ENCODE measurements around the gene GPR180.
"Not testable (repeated sequence)": the region's sequence is repeated elsewhere in the genome, so short reads cannot be mapped to it uniquely, and the experiment has no call there.

The GPR180 gene

GRCh38 chr13:94595950-94596574, 5.6 kb upstream of the GPR180 start, which contains the start of gene TGDS:
Gene TGDS (minus strand): TSS chr13:94596152. CDS start chr13:94596136, 16 bp downstream.
- in situ Hi-C loops (cut with HindIII; ENCODE audit: low sequenced_read_pairs) = no loop called here

DNA sequence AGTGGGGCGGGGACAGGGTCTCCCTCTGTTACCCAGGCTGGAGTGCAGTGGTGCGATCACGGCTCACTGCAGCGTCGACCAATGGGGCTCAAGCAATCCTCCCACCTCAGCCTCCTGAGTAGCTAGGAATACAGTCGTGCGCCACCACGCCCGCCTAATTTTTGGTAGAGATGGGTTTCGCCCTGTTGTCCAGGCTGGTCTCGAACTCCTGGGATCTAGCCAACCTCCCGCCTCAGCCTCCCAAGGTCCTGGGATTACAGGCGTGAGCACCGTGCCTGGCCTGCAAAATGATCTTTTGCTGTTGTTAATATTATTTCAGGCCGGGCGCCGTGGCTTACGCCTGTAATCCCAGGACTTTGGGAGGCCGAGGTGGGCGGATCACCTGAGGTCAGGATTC, 5.1 kb upstream of the GPR180 start:
- in situ Hi-C loops (cut with HindIII; ENCODE audit: low sequenced_read_pairs) = no loop called here

DNA sequence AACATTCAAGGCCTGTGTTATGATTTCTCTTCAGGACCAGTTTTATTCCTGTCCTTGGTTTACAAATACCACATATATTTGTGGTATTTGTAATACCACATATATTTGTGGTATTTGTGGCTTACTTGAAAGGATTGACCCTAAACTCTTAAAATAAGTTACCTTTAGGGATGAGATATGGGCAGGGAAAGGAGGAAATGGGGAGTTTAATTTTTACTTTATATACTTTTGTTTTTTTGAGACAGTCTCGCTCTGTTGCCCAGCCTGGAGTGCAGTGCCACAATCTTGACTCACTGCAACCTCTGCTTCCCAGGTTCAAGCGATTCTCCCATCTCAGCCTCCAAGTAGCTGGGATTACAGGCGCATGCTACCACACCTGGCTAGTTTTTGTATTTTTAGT, 3.4 kb upstream of the GPR180 start:
- in situ Hi-C loops (cut with HindIII; ENCODE audit: low sequenced_read_pairs) = no loop called here

GRCh38 chr13:94599877-94600276, 1.8 kb upstream of the GPR180 start:
- in situ Hi-C loops (cut with HindIII; ENCODE audit: low sequenced_read_pairs) = no loop called here

- in situ Hi-C loops (cut with HindIII; ENCODE audit: low sequenced_read_pairs) = no loop called here
Observed at GRCh38 chr13:94602467-94602866, 810 bp downstream of the GPR180 start.

GRCh38 chr13:94607056-94607455, 5.4 kb downstream of the GPR180 start:
- in situ Hi-C loops (cut with HindIII; ENCODE audit: low sequenced_read_pairs) = no loop called here

DNA sequence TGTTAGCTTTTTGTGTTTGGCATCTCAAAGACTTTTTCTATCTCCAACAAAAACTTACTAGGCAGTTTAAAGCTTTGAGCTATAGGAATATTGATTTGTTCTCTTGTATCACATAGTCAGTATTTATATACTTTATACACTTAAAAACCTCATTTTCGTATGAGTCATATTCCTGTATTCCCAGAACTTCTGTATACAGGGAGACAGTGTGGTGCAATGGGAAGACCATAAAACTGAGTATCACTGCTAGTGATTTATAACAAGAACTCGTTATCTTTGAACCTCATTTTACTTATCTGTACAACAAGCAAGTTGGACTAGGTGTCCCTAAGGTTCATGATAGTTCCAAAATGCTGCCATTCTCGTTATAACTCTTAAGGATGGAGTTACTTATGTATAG, 6.3 kb downstream of the GPR180 start:
- in situ Hi-C loops (cut with HindIII; ENCODE audit: low sequenced_read_pairs) = no loop called here

DNA sequence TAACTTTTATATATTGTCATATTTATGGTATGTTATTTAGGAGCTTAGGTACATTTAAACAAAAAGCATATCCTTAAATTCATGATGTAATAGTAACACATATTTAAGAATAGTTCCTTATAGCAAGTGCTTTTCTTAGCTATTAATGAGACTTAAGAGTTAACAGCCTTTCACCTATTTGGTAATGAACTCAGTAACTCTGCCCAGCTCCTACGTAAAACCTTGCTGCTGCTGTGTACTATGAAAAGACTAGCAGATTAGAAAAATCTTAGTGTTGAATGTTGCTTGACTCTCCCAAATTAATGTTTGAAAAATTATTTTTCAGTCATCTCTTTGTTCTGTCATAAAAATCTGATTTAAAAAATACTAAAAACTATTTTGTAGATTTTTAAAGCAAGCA, 6.9 kb downstream of the GPR180 start:
- in situ Hi-C loops (cut with HindIII; ENCODE audit: low sequenced_read_pairs) = no loop called here

DNA sequence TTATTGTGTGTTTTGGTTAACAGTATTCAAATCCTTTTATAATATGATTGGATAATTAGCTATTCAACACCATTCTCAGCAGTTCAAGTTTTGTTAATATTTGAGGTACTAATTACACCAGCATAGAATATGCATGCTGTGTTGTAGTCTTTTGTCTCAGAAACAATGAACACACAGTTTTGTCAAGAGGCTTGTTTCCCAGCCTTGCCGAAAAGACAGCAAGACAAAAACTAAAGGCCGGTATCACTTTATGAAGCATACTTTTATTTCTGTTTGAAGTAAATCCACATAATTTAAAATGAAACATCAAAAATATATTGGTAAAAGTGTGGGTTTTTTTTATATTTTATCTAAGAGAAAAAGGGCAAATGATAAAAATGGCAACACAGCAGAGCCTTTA, 7.5 kb downstream of the GPR180 start:
- in situ Hi-C loops (cut with HindIII; ENCODE audit: low sequenced_read_pairs) = no loop called here

DNA sequence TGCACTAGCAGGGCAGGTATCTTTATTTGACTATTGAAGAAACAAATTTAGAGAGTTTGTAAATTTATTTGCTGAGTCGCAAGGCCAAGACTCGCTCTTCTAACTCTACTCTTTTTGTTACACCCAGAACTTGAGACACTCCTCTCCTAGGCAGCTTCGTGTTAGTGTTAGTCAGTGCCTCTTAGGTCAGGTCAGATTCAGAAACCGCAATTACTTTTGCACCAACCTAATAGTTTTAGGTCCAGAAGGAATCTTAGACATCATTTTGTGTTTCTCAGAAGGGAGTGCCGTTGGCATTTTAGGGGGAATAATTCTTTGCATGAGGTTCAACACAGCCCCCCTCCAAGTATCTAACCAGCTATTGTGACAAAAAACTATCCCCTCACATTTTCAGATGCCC, 8.8 kb downstream of the GPR180 start:
- in situ Hi-C loops (cut with HindIII; ENCODE audit: low sequenced_read_pairs) = no loop called here

DNA sequence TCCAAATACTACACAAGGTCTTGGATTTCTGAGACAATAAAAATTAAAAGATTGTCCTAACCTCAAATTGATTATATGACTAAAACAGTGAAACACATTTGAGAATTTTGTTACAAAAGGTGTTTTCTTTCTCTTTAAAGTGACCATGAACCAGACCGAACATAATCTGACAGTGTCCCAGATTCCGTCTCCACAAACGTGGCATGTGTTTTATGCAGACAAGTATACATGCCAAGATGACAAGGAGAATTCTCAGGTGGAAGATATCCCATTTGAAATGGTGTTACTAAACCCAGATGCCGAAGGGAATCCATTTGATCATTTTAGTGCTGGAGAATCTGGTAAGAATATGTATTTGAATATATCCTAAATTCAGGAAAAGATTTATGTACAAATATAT, 10.4 kb downstream of the GPR180 start:
- in situ Hi-C loops (cut with HindIII; ENCODE audit: low sequenced_read_pairs) = no loop called here

DNA sequence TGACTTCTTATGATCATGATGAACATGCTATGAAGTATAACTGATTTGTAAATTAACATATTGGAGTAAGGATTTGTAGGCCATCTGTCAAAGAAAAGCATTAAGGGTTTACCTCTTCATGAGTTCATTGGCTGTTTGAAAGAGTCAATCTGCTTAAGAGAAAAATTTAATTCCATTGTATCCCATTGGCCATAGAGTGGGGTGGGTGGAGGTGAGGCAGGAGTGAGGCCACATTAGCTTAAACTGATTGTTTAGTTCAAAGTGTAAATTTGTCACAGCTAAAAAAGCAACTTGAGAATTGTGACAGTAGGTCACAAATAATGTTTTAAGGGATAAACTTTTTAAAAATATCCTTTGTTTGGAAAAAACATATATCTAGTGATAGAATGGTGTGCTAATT, 11.4 kb downstream of the GPR180 start:
- in situ Hi-C loops (cut with HindIII; ENCODE audit: low sequenced_read_pairs) = no loop called here

DNA sequence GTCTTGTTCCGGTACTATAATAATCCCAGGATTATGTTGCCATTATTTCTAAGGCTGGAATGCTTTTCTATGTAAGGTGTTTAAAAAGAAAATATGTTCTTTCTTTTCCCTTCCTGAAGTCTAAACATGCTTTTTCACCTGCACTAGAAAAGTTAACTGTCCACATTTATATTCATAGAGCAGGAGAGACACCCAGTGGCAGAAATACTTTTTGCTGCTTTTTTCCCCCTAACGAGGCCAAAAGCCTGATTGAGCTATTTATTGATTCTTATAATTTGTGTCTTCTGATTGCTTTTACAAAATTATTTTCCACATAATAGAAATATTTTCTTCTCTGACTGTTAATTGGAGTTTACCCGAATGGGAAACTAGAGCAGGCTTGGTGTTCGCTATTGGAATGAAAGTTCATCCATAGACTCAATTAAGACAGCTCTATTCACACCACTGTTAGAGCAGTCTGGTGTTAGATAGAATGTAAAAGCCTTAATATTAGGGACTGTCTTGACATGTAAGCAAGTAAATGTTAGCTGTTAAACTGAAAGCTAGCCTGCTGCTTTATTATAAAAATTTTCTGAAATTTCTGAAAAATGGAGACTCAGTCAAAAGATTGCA, 15.8 kb downstream of the GPR180 start:
- in situ Hi-C loops (cut with HindIII; ENCODE audit: low sequenced_read_pairs) = no loop called here

GRCh38 chr13:94620286-94620896, 18.7 kb downstream of the GPR180 start:
- in situ Hi-C loops (cut with HindIII; ENCODE audit: low sequenced_read_pairs) = no loop called here

DNA sequence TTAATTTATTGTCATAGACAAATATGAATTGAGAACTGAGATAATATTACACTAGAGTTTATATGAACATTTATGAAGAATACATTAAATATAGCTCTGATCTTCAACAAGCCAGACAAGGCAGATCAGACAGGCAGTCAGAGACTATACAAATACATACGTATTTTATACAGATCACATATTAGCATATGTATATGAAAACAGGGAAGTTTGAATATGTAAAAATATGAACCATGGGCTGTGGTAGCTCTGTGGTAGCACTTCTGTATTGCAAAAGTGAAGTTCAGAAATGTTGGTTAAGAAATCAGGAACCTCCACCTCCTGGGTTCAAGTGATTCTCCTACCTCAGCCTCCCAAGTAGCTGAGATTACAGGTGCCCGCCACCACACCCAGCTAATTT, 20.7 kb downstream of the GPR180 start:
- in situ Hi-C loops (cut with HindIII; ENCODE audit: low sequenced_read_pairs) = no loop called here

GRCh38 chr13:94623316-94623715, 21.7 kb downstream of the GPR180 start:
- in situ Hi-C loops (cut with HindIII; ENCODE audit: low sequenced_read_pairs) = no loop called here

- in situ Hi-C loops (cut with HindIII; ENCODE audit: low sequenced_read_pairs) = no loop called here
Observed at GRCh38 chr13:94630858-94631257, 29.2 kb downstream of the GPR180 start.

DNA sequence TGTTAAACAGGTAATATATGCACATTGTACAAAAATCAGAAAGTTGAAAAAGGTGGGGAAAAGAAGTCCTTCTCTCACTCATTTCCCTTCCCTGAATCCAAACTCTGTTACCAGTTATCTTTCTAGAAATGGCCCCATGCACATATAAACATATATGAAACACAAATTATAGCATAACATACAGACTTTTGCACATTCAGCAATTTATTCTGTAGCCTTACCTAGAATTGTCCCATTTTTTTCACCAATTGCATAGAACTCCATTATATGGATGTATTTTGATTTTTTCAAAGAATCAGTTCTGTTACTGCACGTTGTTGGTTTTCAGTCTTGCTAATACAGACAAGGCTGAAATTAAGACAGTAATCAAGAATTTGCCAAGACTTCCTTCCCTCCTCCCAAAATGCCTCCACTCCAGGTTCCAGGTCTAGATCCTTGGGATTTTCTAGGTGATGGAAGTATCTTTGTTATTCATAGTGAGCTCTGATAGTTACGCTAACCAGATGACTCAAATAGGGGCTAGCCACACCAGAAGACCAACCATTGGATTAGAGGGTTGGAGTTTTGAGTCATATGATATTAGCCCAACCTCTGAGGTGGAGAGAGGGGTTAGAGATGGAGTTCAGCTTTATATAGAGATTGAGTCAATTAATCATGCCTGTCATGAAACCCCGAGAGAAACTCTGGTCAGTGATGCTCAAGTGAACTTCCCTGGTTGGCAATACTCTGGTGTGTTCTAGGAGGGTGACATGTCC, 30.7 kb downstream of the GPR180 start:
- in situ Hi-C loops (cut with HindIII; ENCODE audit: low sequenced_read_pairs) = no loop called here

GRCh38 chr13:94636096-94636495, 34.4 kb downstream of the GPR180 start:
- in situ Hi-C loops (cut with HindIII; ENCODE audit: low sequenced_read_pairs) = not testable (repeated sequence)

- in situ Hi-C loops (cut with HindIII; ENCODE audit: low sequenced_read_pairs) = no loop called here
Observed at GRCh38 chr13:94636942-94637578, 35.4 kb downstream of the GPR180 start.

DNA sequence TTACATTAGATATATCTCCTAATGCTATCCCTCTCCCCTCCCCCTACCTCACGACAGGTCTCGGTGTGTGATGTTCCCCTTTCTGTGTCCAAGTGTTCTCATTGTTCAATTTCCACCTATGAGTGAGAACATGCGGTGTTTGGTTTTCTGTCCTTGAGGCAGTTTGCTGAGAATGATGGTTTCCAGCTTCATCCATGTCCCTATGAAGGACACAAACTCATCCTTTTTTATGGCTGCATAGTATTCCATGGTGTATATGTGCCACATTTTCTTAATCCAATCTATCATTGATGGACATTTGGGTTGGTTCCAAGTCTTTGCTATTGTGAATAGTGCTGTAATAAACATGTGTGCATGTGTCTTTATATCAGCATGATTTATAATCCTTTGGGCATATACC, 36.0 kb downstream of the GPR180 start:
- in situ Hi-C loops (cut with HindIII; ENCODE audit: low sequenced_read_pairs) = not testable (repeated sequence)
